Keratinocyte (primary cell): ENCODE results near the gene TECTB. TPM values are rescaled to one million over a fixed set of nuclear protein-coding genes. Genes with fewer than 3 reads are reported as not detected.

Experiments
- DNase-seq: peaks from one replicate; pipeline ENCODE4 v3.0.0-alpha.2; 2011; ENCODE audit warnings: low read depth, missing footprints, low spot score
- FAIRE-seq: peaks from 2 replicates; lab custom pipeline; 2011; peaks lifted over from hg19 to GRCh38; lab: Jason Lieb, UNC
- H2AFZ ChIP-seq: 2 replicates; pipeline ENCODE4 v1.6.0; 2012; ENCODE audit warnings: low read length, control low read depth, inconsistent platforms; ENCODE audit not compliant: control insufficient read depth
- H3K27ac ChIP-seq: 2 replicates; pipeline ENCODE4 v1.5.1; 2011; ENCODE audit warnings: low read length; ENCODE audit not compliant: control insufficient read depth, insufficient read depth
- H3K27me3 ChIP-seq: 3 replicates; pipeline ENCODE4 v1.6.0; 2011; ENCODE audit warnings: low read length; ENCODE audit not compliant: control insufficient read depth, insufficient read depth; ENCODE audit errors: extremely low read depth
- H3K36me3 ChIP-seq, 2 experiments: 2 replicates in 1 of 2; 3 replicates in 1 of 2; pipeline ENCODE4 v1.5.1; 2011; ENCODE audit warnings: low read length in 2 of 2, mild to moderate bottlenecking in 1 of 2; ENCODE audit not compliant: control insufficient read depth in 2 of 2, insufficient read depth in 2 of 2; ENCODE audit errors: extremely low read depth in 1 of 2
- H3K4me1 ChIP-seq: 3 replicates; pipeline ENCODE4 v1.5.1; 2011; ENCODE audit warnings: low read length; ENCODE audit not compliant: control insufficient read depth, insufficient read depth; ENCODE audit errors: extremely low read depth
- H3K4me2 ChIP-seq: 3 replicates; pipeline ENCODE4 v1.6.0; 2011; ENCODE audit warnings: low read depth, low read length; ENCODE audit not compliant: control insufficient read depth, insufficient read depth; ENCODE audit errors: extremely low read depth
- H3K4me3 ChIP-seq, 3 experiments: fragments of 200-600 bp in 1 of 3; sonication (generic) in 1 of 3; 2 replicates in 2 of 3; 3 replicates in 1 of 3; pipeline ENCODE4 v1.5.1; 2011 to 2016; ENCODE audit warnings: low read length in 3 of 3, mild to moderate bottlenecking in 3 of 3, control low read depth in 2 of 3, inconsistent platforms in 1 of 3, low read depth in 1 of 3, mixed read lengths in 1 of 3, mixed run types in 1 of 3, moderate library complexity in 1 of 3; ENCODE audit not compliant: control insufficient read depth in 2 of 3, insufficient read depth in 2 of 3; ENCODE audit errors: extremely low read depth in 1 of 3
- H3K79me2 ChIP-seq: 2 replicates; pipeline ENCODE4 v1.6.0; 2012; ENCODE audit warnings: low read length; ENCODE audit not compliant: control insufficient read depth, insufficient read depth
- H3K9ac ChIP-seq: 3 replicates; pipeline ENCODE4 v1.6.0; 2011; ENCODE audit warnings: low read length; ENCODE audit not compliant: control insufficient read depth, insufficient read depth; ENCODE audit errors: extremely low read depth
- H3K9me1 ChIP-seq: 3 replicates; pipeline ENCODE4 v1.6.0; 2011; ENCODE audit warnings: low read length; ENCODE audit not compliant: control insufficient read depth, insufficient read depth; ENCODE audit errors: extremely low read depth
- H3K9me3 ChIP-seq: 2 replicates; pipeline ENCODE4 v1.5.1; 2012; ENCODE audit warnings: low read depth, low read length; ENCODE audit not compliant: control insufficient read depth
- H4K20me1 ChIP-seq: 3 replicates; pipeline ENCODE4 v1.6.0; 2011; ENCODE audit warnings: low read length; ENCODE audit not compliant: control insufficient read depth, insufficient read depth; ENCODE audit errors: extremely low read depth
- CTCF ChIP-seq, 3 experiments: IDR thresholded peaks in 1 of 3; conservative IDR thresholded peaks in 1 of 3; optimal IDR thresholded peaks in 1 of 3; 2 replicates in 2 of 3; 3 replicates in 1 of 3; pipeline versions ENCODE3 to v1.5.1; 2011; ENCODE audit warnings: low read length in 3 of 3, mild to moderate bottlenecking in 3 of 3, moderate library complexity in 2 of 3, control low read depth in 1 of 3, inconsistent platforms in 1 of 3; ENCODE audit not compliant: insufficient read depth in 2 of 3; ENCODE audit errors: extremely low read depth in 1 of 3
- EZH2 ChIP-seq: IDR thresholded peaks from one replicate; pipeline ENCODE4 v1.6.1; 2012; ENCODE audit warnings: inconsistent platforms, mild to moderate bottlenecking, low read length, moderate library complexity
- dilution Hi-C: fragments of 300-500 bp; cut with MboI; formaldehyde crosslinking; loops from one replicate; pipeline ENCODE4 v1.7.0; 2020; ENCODE audit warnings: low sequenced_read_pairs; ENCODE audit not compliant: extremely low pct_ligation_motif_present
- polyA plus RNA-seq, 5 experiments: library from polyadenylated mRNA; depleted of rRNA in 3 of 5; stranded (reverse) in 3 of 5; stranded (forward) in 1 of 5; unstranded in 1 of 5; fragments of >200 nt; gene quantifications; 1 replicate in 1 of 5; 2 replicates in 3 of 5; 3 replicates in 1 of 5; pipeline versions ENCODE4 v1.2.1 to v1.2.3, GENCODE V29; 2011 to 2012; ENCODE audit warnings: missing spikeins in 2 of 5, low read depth in 1 of 5, low replicate concordance in 1 of 5

The TECTB gene
- polyA plus RNA-seq, 1 donor (not counting 4 experiments of a cell fraction or from before 2014, with no cell fraction given): not detected

- H3K4me1 ChIP-seq: no peaks in the 10 kb centered on the region
- no peaks in the 10 kb centered on the region for H3K9me1 ChIP-seq
- FAIRE-seq: no peak
- H3K4me3 ChIP-seq: no peak overlapping the region
- no peaks in the 10 kb centered on the region for H3K27me3 ChIP-seq
- no peaks in the 10 kb centered on the region for H4K20me1 ChIP-seq
- H3K36me3 ChIP-seq: no peaks in the 10 kb centered on the region
- no peak overlapping the region for H3K9ac ChIP-seq
- H3K79me2 ChIP-seq: no peaks in the 10 kb centered on the region
- no peak for TF ChIP-seq CTCF (optimal IDR thresholded peaks at IDR 0.05 in 1 of 3, IDR thresholded peaks at IDR 0.05 in 1 of 3, conservative IDR thresholded peaks at IDR 0.05 in 1 of 3; ENCODE audit: extremely low read depth in 1 of 3, insufficient read depth in 2 of 3, low read length in 3 of 3)
- no peaks in the 10 kb centered on the region for H3K9me3 ChIP-seq
- dilution Hi-C loops: no loop called here
- no peak overlapping the region for H3K4me2 ChIP-seq
- no peak overlapping the region for H2AFZ ChIP-seq
- DNase-seq: no peak
- H3K27ac ChIP-seq: no peak overlapping the region
Measured at GRCh38 chr10:112298581-112298980, 15.4 kb downstream of the TECTB start.

GRCh38 chr10:112299456-112299855 is 16.3 kb downstream of the TECTB start:
- no peak for TF ChIP-seq EZH2
- no peak for TF ChIP-seq CTCF (optimal IDR thresholded peaks at IDR 0.05 in 1 of 3, IDR thresholded peaks at IDR 0.05 in 1 of 3, conservative IDR thresholded peaks at IDR 0.05 in 1 of 3; ENCODE audit: extremely low read depth in 1 of 3, insufficient read depth in 2 of 3, low read length in 3 of 3)
- H3K36me3 ChIP-seq: no peaks in the 10 kb centered on the region
- no peak overlapping the region for H2AFZ ChIP-seq
- FAIRE-seq (no peak), DNase-seq (no peak)
- H3K4me2 ChIP-seq: no peak overlapping the region
- no peak overlapping the region for H3K27ac ChIP-seq
- no peak overlapping the region for H3K4me3 ChIP-seq
- H3K79me2 ChIP-seq: no peaks in the 10 kb centered on the region
- dilution Hi-C loops: no loop called here
- no peaks in the 10 kb centered on the region for H3K9me3 ChIP-seq
- no peaks in the 10 kb centered on the region for H3K9me1 ChIP-seq
- no peaks in the 10 kb centered on the region for H3K27me3 ChIP-seq
- H4K20me1 ChIP-seq: no peaks in the 10 kb centered on the region
- no peaks in the 10 kb centered on the region for H3K4me1 ChIP-seq
- H3K9ac ChIP-seq: no peak overlapping the region
